Measurements from ENCODE around the gene TCF4.

The TCF4 gene

GRCh38 chr18:55404136-55404830, 183.7 kb downstream of the TCF4 start:
- DNase-seq = no peak

GRCh38 chr18:55403421-55403949, 184.5 kb downstream of the TCF4 start:
- no peak for DNase-seq

GRCh38 chr18:55402731-55403405, 185.1 kb downstream of the TCF4 start:
- DNase-seq = no peak

GRCh38 chr18:55401638-55402191, 186.3 kb downstream of the TCF4 start:
- no peak for DNase-seq

GRCh38 chr18:55400590-55401541, 187.1 kb downstream of the TCF4 start:
- no peak for DNase-seq

- no peak for DNase-seq
Measured at GRCh38 chr18:55400081-55400480, 187.9 kb downstream of the TCF4 start.

- no peak for DNase-seq
Measured at GRCh38 chr18:55398858-55399257, 189.1 kb downstream of the TCF4 start.

GRCh38 chr18:55396979-55397378, 191.0 kb downstream of the TCF4 start:
- DNase-seq = no peak

GRCh38 chr18:55396267-55396905, 191.6 kb downstream of the TCF4 start:
- no peak for DNase-seq

- no peak for DNase-seq
Measured at GRCh38 chr18:55395799-55396198, 192.2 kb downstream of the TCF4 start.

- DNase-seq = no peak
Measured at GRCh38 chr18:55390898-55391297, 197.1 kb downstream of the TCF4 start.

- DNase-seq = no peak
Measured at GRCh38 chr18:55387139-55387984, 200.6 kb downstream of the TCF4 start.

GRCh38 chr18:55386545-55386944, 201.4 kb downstream of the TCF4 start:
- DNase-seq = no peak

GRCh38 chr18:55385770-55386169, 202.2 kb downstream of the TCF4 start:
- no peak for DNase-seq

- DNase-seq = no peak
Measured at GRCh38 chr18:55384551-55385275, 203.3 kb downstream of the TCF4 start.

GRCh38 chr18:55384115-55384514, 203.9 kb downstream of the TCF4 start:
- DNase-seq = no peak

GRCh38 chr18:55382277-55382805, 205.7 kb downstream of the TCF4 start:
- DNase-seq = no peak

- DNase-seq = no peak
Measured at GRCh38 chr18:55381277-55381676, 206.7 kb downstream of the TCF4 start.

- no peak for DNase-seq
Measured at GRCh38 chr18:55380589-55380988, 207.4 kb downstream of the TCF4 start.

- DNase-seq = no peak
Measured at GRCh38 chr18:55376387-55376786, 211.6 kb downstream of the TCF4 start.
